HCEC 1CT (cell line): ENCODE results near the gene POLR1C.
"Not testable (repeated sequence)": the region's sequence is repeated elsewhere in the genome, so short reads cannot be mapped to it uniquely, and the experiment has no call there.

Source experiments
- DNase-seq: peaks from one replicate; pipeline ENCODE4 v3.0.0-alpha.2; 2017

POLR1C gene

GRCh38 chr6:43493833-43494232 is 23.1 kb upstream of the POLR1C start:
- no peak for DNase-seq

- DNase-seq = no peak
These were observed 22.6 kb upstream of the POLR1C start for GRCh38 chr6:43494321-43494720.

- DNase-seq = no peak
These were observed 22.1 kb upstream of the POLR1C start for GRCh38 chr6:43494766-43495165.

- no peak for DNase-seq
These were observed 21.4 kb upstream of the POLR1C start for GRCh38 chr6:43495409-43495941.

GRCh38 chr6:43496370-43497128 is 20.3 kb upstream of the POLR1C start:
- peak; percentile 67 for DNase-seq

- no peak for DNase-seq
These were observed 19.8 kb upstream of the POLR1C start for GRCh38 chr6:43497129-43497396.

- DNase-seq = no peak
These were observed 19.2 kb upstream of the POLR1C start for GRCh38 chr6:43497689-43498088.

- not testable (repeated sequence) for DNase-seq
These were observed 18.6 kb upstream of the POLR1C start for GRCh38 chr6:43498291-43498690.

- DNase-seq = no peak
These were observed 17.7 kb upstream of the POLR1C start for GRCh38 chr6:43499028-43499815.

- no peak for DNase-seq
These were observed 16.0 kb upstream of the POLR1C start for GRCh38 chr6:43500921-43501320.

- DNase-seq = no peak
These were observed 14.2 kb upstream of the POLR1C start for GRCh38 chr6:43502666-43503065.

- no peak for DNase-seq
These were observed 13.4 kb upstream of the POLR1C start for GRCh38 chr6:43503443-43503842.

- no peak for DNase-seq
These were observed 11.9 kb upstream of the POLR1C start for GRCh38 chr6:43504756-43505593.

GRCh38 chr6:43505718-43506117 is 11.2 kb upstream of the POLR1C start:
- DNase-seq = no peak

- no peak for DNase-seq
These were observed 10.7 kb upstream of the POLR1C start for GRCh38 chr6:43506171-43506570.

- DNase-seq = peak; percentile 63
These were observed 10.0 kb upstream of the POLR1C start for GRCh38 chr6:43506667-43507471.

- no peak for DNase-seq
These were observed 8.3 kb upstream of the POLR1C start for GRCh38 chr6:43508481-43509141.

GRCh38 chr6:43509142-43509983 is 7.5 kb upstream of the POLR1C start:
- no peak for DNase-seq

GRCh38 chr6:43509984-43510826 is 6.7 kb upstream of the POLR1C start, which contains the start of gene LRRC73:
Gene LRRC73, minus strand, starts transcription at chr6:43510346. Its CDS starts 561 bp downstream, at chr6:43509785.
- DNase-seq = peak; percentile 65

- no peak for DNase-seq
These were observed 6.1 kb upstream of the POLR1C start for GRCh38 chr6:43510827-43511163.
